ENCODE data around the gene NDUFB11. TPM values are rescaled to one million over a fixed set of nuclear protein-coding genes. Genes with fewer than 3 reads are reported as not detected.

NDUFB11 gene
- total and polyA plus RNA-seq, 9 of the 15 experiments (the other 6 are each of a cell fraction or from before 2014, with no cell fraction given), result 20.9 to 269 (median 86.8) TPM

DNA sequence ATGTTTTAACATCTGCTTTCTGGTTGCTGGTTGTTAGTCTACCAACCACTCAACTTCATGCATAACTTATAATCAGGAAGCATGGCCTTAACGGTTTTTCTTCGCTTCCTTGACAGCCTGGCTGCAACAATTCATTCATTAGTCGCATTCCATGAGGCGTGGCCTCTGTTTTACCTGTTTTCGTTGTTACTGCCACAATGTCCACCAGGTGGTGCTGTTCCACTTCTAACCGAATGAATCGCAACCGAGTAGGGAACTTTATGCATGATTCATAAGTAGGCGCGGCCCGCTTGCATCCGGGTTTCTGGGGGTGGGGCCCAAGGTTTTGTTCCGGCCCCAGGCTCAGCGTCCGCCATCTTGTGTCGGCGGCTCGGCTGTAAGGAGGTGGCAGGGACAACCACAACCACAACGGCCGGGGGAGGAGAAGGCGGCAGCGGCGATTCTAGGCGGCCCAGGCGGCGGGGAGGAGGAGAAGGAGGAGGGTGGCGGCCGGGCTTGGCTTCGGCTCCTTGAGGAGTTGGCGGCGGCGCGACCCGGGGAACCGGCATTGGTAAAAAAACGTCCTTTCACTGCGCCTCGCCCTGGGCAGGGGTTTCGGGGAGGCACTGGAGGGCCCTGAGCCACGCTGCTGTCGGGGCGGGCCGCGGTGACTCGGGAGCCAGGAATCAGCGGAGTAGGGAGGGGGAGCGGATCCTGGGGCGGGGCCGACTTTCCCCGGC is 49.1 kb upstream of the NDUFB11 start, which contains the start of gene UBA1 (continued):
- 0 out of 4 replicates have a peak, but pooled peaks of 1 of the 2 experiments have one; percentile 36 for TF ChIP-seq KDM4B (IDR thresholded peaks at IDR 0.05; ENCODE audit: borderline replicate concordance in 2 of 2, low read depth in 1 of 2)
- TF ChIP-seq, protein P1, sequence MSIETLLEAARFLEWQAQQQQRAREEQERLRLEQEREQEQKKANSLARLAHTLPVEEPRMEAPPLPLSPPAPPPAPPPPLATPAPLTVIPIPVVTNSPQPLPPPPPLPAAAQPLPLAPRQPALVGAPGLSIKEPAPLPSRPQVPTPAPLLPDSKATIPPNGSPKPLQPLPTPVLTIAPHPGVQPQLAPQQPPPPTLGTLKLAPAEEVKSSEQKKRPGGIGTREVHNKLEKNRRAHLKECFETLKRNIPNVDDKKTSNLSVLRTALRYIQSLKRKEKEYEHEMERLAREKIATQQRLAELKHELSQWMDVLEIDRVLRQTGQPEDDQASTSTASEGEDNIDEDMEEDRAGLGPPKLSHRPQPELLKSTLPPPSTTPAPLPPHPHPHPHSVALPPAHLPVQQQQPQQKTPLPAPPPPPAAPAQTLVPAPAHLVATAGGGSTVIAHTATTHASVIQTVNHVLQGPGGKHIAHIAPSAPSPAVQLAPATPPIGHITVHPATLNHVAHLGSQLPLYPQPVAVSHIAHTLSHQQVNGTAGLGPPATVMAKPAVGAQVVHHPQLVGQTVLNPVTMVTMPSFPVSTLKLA (conservative IDR thresholded peaks at IDR 0.05), result peak; percentile 66 to 70; a peak in 3 of 4 replicates
- TF ChIP-seq SP1 (CRISPR knock-in tag; IDR thresholded peaks at IDR 0.05), result peak; percentile 73
- TF ChIP-seq, protein P2, sequence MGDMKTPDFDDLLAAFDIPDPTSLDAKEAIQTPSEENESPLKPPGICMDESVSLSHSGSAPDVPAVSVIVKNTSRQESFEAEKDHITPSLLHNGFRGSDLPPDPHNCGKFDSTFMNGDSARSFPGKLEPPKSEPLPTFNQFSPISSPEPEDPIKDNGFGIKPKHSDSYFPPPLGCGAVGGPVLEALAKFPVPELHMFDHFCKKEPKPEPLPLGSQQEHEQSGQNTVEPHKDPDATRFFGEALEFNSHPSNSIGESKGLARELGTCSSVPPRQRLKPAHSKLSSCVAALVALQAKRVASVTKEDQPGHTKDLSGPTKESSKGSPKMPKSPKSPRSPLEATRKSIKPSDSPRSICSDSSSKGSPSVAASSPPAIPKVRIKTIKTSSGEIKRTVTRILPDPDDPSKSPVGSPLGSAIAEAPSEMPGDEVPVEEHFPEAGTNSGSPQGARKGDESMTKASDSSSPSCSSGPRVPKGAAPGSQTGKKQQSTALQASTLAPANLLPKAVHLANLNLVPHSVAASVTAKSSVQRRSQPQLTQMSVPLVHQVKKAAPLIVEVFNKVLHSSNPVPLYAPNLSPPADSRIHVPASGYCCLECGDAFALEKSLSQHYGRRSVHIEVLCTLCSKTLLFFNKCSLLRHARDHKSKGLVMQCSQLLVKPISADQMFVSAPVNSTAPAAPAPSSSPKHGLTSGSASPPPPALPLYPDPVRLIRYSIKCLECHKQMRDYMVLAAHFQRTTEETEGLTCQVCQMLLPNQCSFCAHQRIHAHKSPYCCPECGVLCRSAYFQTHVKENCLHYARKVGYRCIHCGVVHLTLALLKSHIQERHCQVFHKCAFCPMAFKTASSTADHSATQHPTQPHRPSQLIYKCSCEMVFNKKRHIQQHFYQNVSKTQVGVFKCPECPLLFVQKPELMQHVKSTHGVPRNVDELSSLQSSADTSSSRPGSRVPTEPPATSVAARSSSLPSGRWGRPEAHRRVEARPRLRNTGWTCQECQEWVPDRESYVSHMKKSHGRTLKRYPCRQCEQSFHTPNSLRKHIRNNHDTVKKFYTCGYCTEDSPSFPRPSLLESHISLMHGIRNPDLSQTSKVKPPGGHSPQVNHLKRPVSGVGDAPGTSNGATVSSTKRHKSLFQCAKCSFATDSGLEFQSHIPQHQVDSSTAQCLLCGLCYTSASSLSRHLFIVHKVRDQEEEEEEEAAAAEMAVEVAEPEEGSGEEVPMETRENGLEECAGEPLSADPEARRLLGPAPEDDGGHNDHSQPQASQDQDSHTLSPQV (IDR thresholded peaks at IDR 0.05), result no peak
- TF ChIP-seq ZNF583 (CRISPR knock-in tag; IDR thresholded peaks at IDR 0.05), result no peak
- peak in 1 of 2 experiments; percentile 24; a peak in 1 of 4 replicates for TF ChIP-seq MAZ (CRISPR knock-in tag; conservative IDR thresholded peaks at IDR 0.05 in 1 of 2, IDR thresholded peaks at IDR 0.05 in 1 of 2)
- TF ChIP-seq, protein P3, sequence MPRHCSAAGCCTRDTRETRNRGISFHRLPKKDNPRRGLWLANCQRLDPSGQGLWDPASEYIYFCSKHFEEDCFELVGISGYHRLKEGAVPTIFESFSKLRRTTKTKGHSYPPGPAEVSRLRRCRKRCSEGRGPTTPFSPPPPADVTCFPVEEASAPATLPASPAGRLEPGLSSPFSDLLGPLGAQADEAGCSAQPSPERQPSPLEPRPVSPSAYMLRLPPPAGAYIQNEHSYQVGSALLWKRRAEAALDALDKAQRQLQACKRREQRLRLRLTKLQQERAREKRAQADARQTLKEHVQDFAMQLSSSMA (CRISPR knock-in tag; IDR thresholded peaks at IDR 0.05), result no peak
- peak; percentile 22; the same call in 1 of the 2 replicates for TF ChIP-seq MXI1 (IDR thresholded peaks at IDR 0.05; ENCODE audit: low read depth, low read length)
- no peak for TF ChIP-seq ZC3H8 (IDR thresholded peaks at IDR 0.05)
- no peak for TF ChIP-seq SMARCC2 (IDR thresholded peaks at IDR 0.05; ENCODE audit: low read depth)
- TF ChIP-seq ARID3A (IDR thresholded peaks at IDR 0.05; ENCODE audit: borderline replicate concordance, low read depth, low read length), result peak; percentile 28; the same call in 1 of the 2 replicates
- no peak for TF ChIP-seq C11orf30 (IDR thresholded peaks at IDR 0.05; ENCODE audit: low read depth)
- TF ChIP-seq TBP (optimal IDR thresholded peaks at IDR 0.05; ENCODE audit: low read depth, low read length), result peak; percentile 86
- TF ChIP-seq MCM5 (IDR thresholded peaks at IDR 0.05; ENCODE audit: low read depth), result no peak
- TF ChIP-seq, protein P4, sequence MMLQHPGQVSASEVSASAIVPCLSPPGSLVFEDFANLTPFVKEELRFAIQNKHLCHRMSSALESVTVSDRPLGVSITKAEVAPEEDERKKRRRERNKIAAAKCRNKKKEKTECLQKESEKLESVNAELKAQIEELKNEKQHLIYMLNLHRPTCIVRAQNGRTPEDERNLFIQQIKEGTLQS (IDR thresholded peaks at IDR 0.05), result peak; percentile 33; the same call in 1 of the 2 replicates
- TF ChIP-seq, protein P4 (CRISPR knock-in tag; conservative IDR thresholded peaks at IDR 0.05), result peak; percentile 67; the same call in 1 of the 2 replicates
- TF ChIP-seq NR2C2 (CRISPR knock-in tag; IDR thresholded peaks at IDR 0.05), result no peak
- TF ChIP-seq NR2C2 (tag; IDR thresholded peaks at IDR 0.05), result peak; percentile 33; the same call in 1 of the 2 replicates
